RPMI7951 (cell line): Measurements from ENCODE around the gene CCDC187. TPM values are rescaled to one million over a fixed set of nuclear protein-coding genes. Genes with fewer than 3 reads are reported as not detected.

ENCODE experiments used
- DNase-seq: peaks from one replicate; pipeline ENCODE4 v3.0.0-alpha.2; 2012; ENCODE audit warnings: low read depth
- total RNA-seq: library from RNA; depleted of rRNA; stranded (reverse); fragments of >200 nt; shearing (Covaris generic); gene quantifications from 2 replicates; pipeline ENCODE4 v1.2.3, GENCODE V29; 2014

The CCDC187 gene
- total RNA-seq, 1 experiment from 2014 or later = not detected

DNA sequence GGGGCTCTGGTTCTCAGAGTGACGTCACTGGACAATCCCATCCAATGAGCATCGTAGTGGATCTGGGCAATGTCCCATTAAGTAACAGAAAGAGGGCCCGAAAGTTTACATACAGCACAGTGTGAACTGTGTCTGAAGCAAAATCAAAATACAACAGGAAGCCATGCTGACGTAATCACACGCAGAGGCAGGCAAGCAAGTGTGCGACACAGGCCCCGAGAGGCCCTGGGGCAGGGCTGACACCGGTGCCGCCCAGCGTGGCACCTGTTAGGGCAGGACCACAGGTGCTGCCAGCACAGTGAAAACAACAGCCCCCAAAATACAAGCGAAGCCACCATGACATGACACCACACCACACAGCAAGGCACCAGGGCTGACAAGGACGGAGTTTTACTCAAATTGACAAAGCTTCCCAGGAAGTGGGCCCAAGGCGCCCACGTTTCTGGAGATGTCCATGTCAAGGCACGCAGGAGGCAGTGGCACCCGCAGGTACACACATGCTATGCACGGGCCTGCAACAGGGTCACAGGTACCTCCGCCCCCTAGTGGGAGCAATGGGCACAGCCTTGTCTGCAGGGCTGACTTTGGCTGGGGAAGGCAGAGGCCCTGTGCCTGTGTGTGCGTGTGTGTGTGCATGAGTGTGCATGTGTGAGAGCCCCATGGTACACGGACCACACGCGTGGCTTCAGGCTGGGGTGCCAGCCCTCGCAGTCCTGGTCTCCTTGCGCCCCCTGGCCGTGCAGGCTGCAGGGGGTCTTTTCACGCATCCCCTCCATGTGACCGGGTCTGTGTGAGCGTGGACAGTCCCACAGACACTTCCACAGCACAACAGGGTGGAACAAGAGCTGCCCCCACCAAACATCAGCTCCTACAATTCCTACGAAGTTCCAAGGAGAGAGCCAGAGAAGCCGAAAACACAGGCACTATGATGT, 77.9 kb downstream of the CCDC187 start:
- DNase-seq = no peak

- no peak for DNase-seq
Observed at GRCh38 chr9:136225366-136225747, 78.5 kb downstream of the CCDC187 start.

DNA sequence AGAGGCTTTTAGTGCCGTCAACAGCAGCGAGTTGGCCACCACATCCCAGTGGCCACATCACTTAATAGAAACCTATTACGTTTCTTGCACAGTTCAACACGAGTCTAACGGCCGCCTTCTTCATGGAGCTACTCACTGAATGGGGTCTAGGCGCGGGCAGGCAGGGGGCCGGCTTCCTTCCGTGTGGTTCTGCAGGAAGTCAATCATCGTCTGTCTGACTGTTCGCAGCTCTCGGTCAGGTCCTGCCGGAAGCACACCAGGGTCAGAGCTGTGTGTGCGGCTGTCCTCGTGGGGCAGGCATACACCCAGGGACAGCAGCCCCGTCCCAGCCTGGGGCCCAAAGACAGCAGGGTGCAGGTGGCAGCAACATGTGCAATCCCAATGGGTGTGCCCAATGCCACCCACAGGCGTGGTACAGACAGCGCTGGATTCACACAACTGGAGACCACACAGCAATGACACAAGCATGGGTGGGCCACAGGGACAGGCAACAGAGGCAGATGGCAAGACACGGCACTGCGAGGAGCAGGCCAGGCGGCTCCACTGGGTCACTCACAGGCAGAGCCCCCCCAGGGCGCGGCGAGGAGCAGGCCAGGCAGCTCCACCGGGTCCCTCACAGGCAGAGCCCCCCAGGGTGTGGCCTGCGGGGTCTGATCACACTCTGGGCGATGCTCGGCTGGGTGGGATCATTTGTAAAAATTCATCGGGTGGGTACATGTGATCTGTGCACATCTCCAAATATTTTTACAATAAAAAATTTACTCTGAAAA, 79.8 kb downstream of the CCDC187 start:
- no peak for DNase-seq

DNA sequence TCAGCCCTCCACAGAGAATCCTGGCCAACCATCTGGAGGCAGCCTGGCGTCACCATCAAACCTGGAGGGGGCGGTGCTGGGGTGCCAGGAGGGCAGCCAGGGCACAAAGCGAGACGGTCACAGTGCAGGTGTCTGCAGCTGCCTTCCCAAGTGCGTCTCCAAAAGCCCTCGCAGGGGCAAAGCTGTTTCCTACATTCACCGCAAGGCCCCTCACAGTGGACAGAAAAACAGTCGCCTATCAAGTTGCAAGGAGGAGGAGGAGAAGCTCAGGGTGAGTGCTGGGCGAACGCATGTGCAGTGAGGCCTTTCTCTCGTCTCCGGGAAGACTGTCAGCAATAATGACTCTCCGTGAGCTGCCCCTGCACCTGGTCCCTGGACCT, 81.0 kb downstream of the CCDC187 start:
- DNase-seq = no peak

DNA sequence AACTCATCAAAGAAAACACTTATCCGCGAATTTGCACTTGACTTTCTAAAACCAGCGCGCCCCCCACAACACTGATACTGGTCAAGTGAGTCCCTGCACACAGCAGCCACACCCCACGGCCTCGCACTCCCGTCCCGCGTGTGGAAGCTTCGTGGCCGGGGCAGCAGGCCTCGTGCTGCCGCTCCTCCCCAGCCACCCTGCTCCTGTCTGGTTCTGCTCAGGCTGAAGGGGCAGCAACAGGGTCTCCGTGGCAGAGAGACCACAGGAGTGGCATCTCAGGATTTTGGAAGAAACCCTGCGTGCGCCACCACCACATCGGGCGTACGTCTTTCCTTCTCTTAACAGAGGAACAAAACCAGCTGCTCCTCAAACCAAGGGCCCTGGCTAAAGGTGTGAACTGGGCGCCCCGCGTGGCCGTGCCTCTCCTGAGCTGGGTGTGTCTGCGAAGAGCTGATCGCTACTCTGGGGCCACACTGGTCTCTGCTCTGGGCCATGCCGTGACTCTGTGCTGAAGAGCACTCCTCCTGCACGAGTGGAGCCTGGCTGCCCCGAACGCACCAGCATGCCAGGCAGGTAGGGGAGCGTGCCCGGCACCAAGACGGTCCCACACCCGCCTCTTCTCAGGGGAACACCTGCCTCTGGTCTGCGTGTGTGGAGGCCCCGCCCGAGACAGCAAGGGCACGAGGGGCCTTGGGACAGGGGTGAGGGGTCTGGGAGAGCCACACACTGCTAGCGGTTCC, 81.6 kb downstream of the CCDC187 start:
- DNase-seq = no peak

GRCh38 chr9:136220017-136220729, 83.7 kb downstream of the CCDC187 start:
- DNase-seq = peak; percentile 67

- peak; percentile 79 for DNase-seq
Observed at GRCh38 chr9:136219276-136219675, 84.6 kb downstream of the CCDC187 start.

DNA sequence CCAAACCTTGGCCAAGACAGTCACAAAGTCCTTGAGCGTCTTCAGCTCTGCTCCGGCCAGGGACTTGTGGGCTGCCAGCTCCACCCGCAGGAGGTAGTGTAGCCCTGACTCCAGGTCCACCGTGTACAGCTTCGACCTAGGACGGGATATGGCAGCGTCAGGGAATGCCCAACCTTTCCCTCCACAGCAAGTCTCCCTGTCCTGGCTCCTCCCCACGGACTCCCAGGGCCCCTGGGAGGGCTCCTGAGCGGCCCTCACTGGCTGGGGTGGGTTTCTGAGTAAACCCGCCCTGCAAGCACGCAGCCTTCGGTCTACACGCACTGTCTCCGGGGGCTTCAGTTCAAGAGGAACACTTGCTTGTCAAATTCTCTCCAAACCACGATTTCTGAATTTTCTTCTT, 85.2 kb downstream of the CCDC187 start:
- no peak for DNase-seq

GRCh38 chr9:136218271-136218670, 85.6 kb downstream of the CCDC187 start:
- no peak for DNase-seq

GRCh38 chr9:136216541-136217244, 87.2 kb downstream of the CCDC187 start:
- DNase-seq = no peak

- DNase-seq = no peak
Observed at GRCh38 chr9:136213733-136214132, 90.2 kb downstream of the CCDC187 start.

GRCh38 chr9:136212345-136212950, 91.4 kb downstream of the CCDC187 start:
- no peak for DNase-seq

GRCh38 chr9:136211441-136212344, 92.2 kb downstream of the CCDC187 start:
- DNase-seq = no peak

- no peak for DNase-seq
Observed at GRCh38 chr9:136211006-136211405, 92.9 kb downstream of the CCDC187 start.

DNA sequence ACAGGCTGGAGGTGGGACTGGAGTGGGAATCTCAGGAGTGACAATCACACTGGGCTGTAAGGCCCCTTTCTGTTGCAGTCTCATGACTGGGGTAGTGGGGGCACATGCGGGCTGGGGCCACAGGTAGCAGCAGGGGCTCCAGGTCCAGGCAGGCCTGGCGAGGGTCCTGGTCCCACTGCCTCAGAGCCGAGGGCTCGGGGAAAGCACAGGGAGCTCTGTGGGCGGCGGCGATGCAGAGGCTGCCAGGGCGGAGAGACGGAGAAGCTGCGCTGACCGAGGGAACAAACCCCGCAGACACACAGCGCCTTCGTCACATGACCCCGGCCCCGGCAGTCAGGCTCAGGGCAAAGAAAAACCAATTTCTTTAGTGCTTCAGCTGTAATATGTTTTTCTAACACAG, 93.6 kb downstream of the CCDC187 start:
- no peak for DNase-seq

DNA sequence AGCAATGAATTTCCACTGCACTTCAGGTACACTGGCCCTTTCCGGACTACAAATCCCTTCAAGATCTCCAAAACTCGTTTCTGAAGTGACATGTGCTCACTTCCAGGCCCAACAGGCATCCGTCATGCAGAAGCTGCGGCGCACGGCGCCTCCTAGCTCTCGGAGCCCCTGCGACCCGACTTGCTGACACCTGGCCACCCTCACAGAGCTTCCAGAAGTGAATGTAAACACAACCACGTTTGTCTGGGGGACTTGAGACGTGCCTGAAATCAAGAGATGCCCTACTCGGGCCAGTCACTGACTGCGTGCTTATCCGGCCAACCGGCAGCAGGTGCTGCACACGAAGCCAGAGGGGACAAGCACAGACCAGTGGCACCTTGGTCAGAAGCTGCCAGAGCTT, 94.1 kb downstream of the CCDC187 start:
- no peak for DNase-seq

- DNase-seq = no peak
Observed at GRCh38 chr9:136209232-136209631, 94.7 kb downstream of the CCDC187 start.

DNA sequence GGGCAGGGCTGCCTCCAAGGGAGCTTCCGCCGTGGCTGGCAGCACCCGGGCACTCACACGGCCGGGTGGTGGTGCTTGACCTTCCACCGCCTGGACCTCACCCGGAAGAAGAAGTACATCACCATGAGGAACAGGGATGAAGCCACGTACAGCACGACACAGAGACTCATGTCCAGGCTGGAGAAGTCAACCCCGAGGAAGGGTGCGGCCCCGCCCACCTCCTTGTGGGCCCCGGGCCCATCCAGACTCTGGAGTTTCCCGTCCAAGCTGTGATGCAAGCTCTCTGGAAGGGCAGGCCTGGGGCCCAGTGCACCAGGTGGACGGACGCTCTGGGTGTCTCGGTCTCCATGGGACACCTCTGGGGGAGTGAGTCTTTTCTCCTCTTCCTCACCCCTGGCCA, 95.2 kb downstream of the CCDC187 start:
- no peak for DNase-seq

- DNase-seq = no peak
Observed at GRCh38 chr9:136207616-136208015, 96.3 kb downstream of the CCDC187 start.
